ENCODE results near the gene KHDC4. TPM values are rescaled to one million over a fixed set of nuclear protein-coding genes. Genes with fewer than 3 reads are reported as not detected.

The KHDC4 gene
- polyA plus RNA-seq, 5 donors = 62.3 to 92.7 (median 70.7) TPM

GRCh38 chr1:155971910-155972809 is 37.9 kb upstream of the KHDC4 start:
- no peak for DNase-seq

- DNase-seq = no peak
Measured at GRCh38 chr1:155970531-155971167, 36.4 kb upstream of the KHDC4 start.

- no peak for DNase-seq
Measured at GRCh38 chr1:155969377-155969791, 35.2 kb upstream of the KHDC4 start.

GRCh38 chr1:155968670-155969069 is 34.5 kb upstream of the KHDC4 start:
- peak; percentile 80 for DNase-seq

DNA sequence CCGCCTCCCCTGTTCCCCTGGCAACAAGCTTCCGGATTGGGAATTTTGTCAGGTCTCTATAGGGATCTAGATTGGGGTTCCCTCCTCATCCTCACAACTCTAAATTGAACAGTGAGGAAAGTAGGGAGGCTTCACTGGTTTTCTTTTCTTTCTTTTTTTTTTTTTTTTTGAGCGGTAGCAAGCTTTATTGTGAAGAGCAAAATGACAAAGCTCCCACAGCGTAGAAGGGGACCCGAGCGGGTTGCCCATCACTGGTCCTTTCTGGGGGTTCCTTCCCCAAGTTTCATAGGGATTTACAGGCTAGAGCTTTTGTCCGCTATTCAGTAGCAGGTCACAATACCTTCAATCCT is 33.8 kb upstream of the KHDC4 start:
- no peak for DNase-seq

DNA sequence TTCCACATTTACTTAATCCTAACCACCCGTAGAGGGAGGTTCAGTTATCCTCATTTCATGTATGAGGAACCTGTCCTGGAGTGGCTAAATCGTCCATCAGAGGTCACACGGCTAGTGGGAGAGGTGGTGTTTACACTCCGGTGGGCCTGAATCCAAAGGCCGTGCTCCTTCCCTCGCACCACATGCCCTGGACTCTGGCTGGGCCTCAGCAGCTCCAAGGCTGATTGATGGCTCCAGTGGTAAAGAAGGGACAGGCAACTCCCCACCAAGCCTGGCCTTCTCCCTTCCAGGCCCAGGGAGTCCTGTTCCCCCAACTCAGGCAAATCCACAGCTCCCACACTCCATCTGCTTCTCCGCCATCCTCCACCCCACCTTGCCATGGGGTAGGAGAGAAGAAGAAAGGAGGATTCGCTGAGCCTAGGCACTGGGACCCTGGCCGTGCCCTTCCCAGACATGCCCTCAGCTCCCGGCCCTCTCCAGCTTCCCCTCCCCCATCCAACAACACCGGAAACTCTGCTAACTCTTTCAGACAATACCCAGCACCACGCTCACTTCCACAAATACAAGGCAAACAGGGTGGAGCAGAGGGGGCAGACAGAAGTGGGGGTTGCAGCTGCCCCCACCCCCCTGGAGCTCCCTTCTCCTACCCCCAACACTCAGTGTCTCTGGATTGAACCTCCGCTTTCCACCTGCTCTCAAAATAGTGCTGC is 33.3 kb upstream of the KHDC4 start:
- no peak for DNase-seq

DNA sequence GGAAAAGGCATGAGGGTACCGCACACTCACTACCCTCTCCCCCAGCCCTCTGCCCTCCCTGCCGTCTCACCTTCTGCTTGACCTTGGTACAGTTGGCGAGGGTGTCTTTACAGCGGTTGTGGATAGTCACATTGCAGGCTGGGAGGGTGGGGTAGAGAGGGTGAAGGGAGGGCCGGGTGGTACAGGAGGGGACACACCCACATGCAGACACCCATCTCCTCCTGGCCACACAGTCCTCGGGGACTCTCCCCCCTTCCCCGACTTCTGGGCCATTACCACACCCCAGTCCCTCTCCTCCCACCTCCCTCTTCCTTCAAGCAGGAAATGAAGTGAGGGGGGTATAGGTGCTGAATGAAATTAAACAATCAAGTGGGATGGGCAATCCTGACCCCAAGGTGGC is 32.5 kb upstream of the KHDC4 start:
- DNase-seq = no peak

DNA sequence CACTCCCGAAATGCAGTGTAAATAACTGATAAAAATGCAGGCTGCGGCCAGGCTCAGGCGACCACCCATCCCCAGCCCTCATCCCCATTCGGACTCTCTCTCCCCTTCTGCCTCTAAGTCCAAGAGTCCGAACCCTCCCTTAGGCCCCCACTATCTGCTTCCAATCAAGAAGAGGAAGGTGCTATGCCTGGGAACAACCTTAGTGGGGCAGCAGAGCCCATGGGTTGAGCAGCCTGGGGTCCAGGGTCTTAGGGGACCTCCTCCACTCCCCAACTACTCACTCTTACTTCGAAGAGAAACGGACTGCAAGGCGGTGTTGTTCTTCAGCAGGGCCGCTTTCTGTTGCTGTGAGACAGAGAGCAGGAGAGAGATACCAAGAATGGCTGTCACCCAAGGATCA is 31.9 kb upstream of the KHDC4 start:
- no peak for DNase-seq

DNA sequence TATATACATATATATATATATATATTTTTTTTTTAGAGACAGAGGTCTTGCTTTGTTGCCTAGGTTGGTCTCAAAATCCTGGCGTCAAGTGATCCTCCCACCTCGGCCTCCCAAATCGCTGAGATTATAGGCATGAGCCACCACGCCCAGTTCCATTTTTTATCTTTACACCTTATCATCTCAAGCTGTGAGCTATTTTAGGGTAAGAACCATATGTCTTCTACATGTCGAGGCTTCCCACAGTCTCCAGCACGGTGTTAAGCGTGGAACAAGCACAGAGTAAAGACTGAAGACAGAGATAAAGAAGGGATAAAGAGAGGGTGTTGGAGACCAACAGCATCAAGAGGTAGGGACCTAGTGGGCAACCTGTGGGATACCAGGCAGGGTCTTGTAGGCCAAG is 30.0 kb upstream of the KHDC4 start:
- no peak for DNase-seq

DNA sequence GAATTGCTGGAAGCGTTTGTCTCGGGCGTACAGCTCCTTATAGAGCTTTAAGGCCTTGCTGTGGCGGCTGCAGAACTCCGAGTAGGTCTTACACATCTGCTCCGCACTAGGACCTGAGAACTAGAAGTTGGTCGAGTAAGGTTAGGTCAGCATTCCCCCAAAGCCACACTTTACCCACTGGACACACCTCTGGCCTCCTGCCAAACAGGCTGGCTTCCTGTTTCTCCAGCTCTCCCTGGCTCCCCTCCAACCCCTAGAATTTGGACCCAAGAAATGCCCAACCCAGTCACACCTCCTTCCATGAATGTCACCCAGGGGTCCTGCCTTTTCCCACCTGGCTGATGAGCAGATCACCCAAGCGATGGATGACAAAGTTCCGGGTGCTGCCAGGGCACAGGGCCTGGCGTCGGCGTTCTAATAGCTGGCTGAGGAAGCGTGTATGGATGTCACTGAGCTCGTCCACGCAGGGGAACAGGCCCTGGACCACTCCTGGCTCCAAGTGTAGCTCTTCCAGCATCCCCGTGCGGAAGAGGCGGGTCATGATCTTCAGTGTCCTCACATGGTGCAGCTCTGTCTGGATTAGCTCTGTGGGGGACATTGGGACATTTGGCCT is 28.5 kb upstream of the KHDC4 start:
- DNase-seq = no peak

- DNase-seq = no peak
Measured at GRCh38 chr1:155961937-155962336, 27.7 kb upstream of the KHDC4 start.

GRCh38 chr1:155960081-155960745 is 26.0 kb upstream of the KHDC4 start:
- DNase-seq = no peak

DNA sequence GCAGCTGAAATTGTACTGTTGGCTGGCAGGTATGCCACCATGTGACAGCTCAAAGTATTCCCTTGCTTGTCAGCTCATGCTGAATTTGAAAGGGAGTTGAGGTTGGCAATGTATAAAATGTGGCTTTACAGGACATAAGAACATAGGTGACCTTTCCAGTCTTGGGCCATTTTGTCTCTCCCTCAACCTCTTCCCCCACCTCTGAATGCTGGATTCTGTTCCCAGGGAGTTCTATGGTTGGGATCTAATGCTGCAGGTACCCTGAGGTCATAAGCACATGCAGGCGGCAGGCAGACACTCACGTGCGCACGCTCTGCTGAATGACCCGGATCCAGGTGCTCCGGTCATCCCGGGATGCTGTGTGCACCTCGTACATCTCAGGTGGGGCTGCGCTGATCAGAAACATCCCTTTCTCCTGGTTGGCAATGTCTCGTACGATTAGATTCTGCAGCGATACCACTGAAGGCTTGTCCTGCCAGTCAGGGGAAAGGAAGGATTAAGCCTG is 23.2 kb upstream of the KHDC4 start:
- no peak for DNase-seq

DNA sequence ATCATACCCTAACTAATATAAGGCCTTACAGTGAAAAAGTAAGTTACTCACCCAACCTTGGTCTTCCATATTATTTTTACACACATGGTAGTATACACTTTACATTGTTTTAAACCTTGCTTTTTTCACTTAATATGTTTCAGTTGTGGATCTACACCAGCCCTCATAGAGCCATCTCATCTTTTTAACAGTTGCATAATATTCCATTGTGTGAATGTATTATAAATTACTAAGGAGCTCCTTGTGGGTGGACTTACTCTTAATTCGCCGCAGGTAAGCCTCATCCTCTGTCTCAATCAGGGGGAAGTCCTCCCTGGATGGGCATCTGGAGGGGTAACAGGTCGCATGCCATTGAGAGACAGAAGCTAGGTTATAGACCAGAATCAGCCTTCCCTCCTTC is 20.4 kb upstream of the KHDC4 start:
- no peak for DNase-seq

DNA sequence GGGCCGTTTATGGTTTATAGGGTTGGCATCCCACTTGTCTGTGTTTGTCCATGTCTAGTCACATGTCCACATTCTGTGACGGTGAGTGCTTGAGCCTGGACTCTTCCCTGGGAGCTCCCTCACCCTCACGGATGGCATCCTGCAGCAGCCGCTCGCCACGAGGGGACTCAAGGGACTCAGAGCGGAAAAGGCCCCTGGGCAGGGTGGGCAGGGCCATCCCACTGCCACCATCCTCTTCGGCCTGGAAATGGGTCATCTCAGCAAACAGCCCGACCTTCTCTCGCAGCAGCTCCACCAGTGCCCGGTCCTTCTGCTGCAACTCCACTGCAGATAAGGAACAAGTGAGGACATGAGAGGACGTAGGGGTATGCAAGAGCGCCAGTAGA is 18.3 kb upstream of the KHDC4 start:
- no peak for DNase-seq

DNA sequence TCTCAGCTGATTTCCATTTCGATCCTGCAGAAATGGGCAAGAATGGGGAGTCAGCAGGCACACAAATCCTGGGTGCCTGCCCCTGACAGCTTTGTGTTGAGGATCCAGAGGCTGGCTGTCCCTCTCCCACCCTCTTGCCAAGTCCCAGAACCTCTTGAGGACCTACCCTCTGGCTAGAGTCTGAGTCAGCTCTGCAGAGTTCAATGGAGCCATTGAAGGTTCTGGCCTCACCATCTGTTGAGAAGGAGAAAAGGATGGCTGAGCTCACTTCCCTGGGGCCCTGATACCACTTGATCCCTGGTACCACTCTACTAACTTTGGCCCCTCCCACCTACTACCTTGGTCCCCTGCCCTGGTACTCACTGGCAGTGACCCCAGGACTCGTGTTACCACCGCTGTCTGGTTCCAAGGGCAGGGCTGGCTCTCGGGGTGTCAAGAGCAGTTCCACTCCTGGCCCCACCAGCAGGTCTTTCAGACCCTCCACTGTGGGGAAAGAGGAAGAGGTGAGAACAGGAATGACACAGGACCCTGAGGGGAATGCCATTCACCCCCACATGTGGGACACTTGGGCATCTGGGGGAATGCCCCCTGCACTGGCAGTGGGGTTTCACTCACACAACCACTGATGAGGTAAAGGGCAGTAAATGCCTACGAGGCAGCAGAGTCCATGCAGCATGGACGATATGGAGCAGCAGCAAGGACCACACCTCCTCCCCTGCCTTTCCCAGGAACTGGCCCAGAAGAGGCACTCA is 17.7 kb upstream of the KHDC4 start:
- DNase-seq = no peak

GRCh38 chr1:155950829-155951228 is 16.6 kb upstream of the KHDC4 start:
- no peak for DNase-seq

DNA sequence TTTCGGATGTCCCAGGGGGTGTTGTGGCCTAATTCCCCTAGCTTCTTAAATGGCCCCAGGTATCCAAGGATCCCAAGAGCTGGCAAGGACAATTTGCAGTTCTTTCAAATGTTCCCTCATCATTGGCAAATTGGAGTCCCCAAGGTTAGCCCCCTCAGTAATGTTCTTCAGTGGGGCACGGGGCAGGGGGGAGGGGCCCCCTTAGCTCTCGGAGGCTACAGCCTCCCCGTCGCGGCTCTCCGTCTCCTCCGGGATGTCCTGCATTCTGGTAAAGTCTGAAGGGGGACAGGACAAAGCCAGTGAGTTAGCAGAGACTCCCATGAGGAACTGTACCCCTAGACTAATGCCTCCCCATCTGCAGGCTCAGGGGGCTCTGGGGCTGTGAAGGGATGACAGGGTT is 13.5 kb upstream of the KHDC4 start:
- DNase-seq = no peak

- no peak for DNase-seq
Measured at GRCh38 chr1:155947292-155947691, 13.1 kb upstream of the KHDC4 start.

DNA sequence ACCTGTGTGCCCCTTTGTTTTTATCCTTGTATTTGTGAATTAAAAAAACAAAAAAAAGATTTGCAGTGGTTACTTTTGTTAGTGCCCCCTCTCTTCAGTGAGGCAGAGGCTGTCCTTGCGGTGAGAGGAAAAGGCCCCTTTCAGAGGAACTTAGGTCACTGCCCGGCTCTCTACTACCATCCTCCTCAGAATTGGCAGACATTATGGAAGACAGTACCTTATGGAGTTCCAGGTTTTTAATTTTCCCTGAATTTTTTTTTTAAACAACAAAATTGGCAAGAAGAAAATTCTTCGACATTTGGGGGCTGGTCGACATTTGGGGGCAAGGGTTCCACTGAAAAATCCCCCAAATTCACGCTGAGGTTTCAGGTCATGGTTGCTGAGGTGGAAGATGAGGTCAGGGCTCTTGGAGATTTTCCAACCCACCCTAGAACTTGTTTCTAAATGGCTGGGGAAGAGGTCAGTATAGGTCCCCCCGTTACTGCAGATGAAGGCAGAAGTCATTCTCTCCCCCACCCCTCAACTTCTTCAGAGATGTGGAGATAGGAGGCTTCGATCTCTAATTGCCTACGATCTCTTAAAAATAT is 12.5 kb upstream of the KHDC4 start:
- no peak for DNase-seq

GRCh38 chr1:155944444-155944799 is 10.2 kb upstream of the KHDC4 start:
- no peak for DNase-seq

Data from right lung (tissue), 5 donors.